H1 (cell line): ENCODE measurements around the gene CEACAM20. TPM values are rescaled to one million over a fixed set of nuclear protein-coding genes. Genes with fewer than 3 reads are reported as not detected.

ENCODE experiments used
- CTCF ChIA-PET: fragments of 300-600 bp; sonication (Branson Sonifier 250); formaldehyde crosslinking; loops from one replicate; lab custom pipeline; 2021; ENCODE audit not compliant: partially characterized antibody; lab: Charles Lee
- POLR2A ChIA-PET: fragments of 300-600 bp; sonication (Branson Sonifier 250); formaldehyde crosslinking; loops from one replicate; lab custom pipeline; 2021; ENCODE audit warnings: inconsistent platforms; ENCODE audit not compliant: partially characterized antibody; lab: Charles Lee
- DNase-seq, 2 experiments: peaks; one replicate each; pipeline versions ENCODE4 v3.0.0 to v3.0.0-alpha.2; 2010 to 2022; ENCODE audit warnings: low spot score in 2 of 2, low read depth in 1 of 2, mixed read lengths in 1 of 2
- FAIRE-seq: peaks from 2 replicates; lab custom pipeline; 2011; peaks lifted over from hg19 to GRCh38; lab: Jason Lieb, UNC
- H2AFZ ChIP-seq: 2 replicates; pipeline ENCODE4 v1.8.1; 2012; ENCODE audit warnings: low read length, inconsistent platforms
- H2AK5ac ChIP-seq: 2 replicates; pipeline ENCODE4 v1.6.1; 2013; ENCODE audit warnings: low read depth, low read length
- H2BK120ac ChIP-seq: replicated peaks from 2 replicates; pipeline ENCODE3; 2013; ENCODE audit warnings: low read depth, low read length, inconsistent platforms
- H2BK12ac ChIP-seq: 2 replicates; pipeline ENCODE4 v1.6.1; 2013; ENCODE audit warnings: low read depth, low read length
- H2BK15ac ChIP-seq: 2 replicates; pipeline ENCODE4 v1.6.1; 2013; ENCODE audit warnings: low read length
- H2BK20ac ChIP-seq: 2 replicates; pipeline ENCODE4 v1.6.1; 2013; ENCODE audit warnings: low read length
- H2BK5ac ChIP-seq: 2 replicates; pipeline ENCODE4 v1.6.1; 2013; ENCODE audit warnings: low read depth, low read length
- H3K14ac ChIP-seq: 2 replicates; pipeline ENCODE4 v1.6.1; 2013; ENCODE audit warnings: inconsistent platforms; ENCODE audit not compliant: insufficient read length
- H3K18ac ChIP-seq: 2 replicates; pipeline ENCODE4 v1.6.1; 2013; ENCODE audit warnings: low read length; ENCODE audit errors: extremely low read depth
- H3K23ac ChIP-seq: 2 replicates; pipeline ENCODE4 v1.6.1; 2013; ENCODE audit warnings: inconsistent platforms; ENCODE audit not compliant: insufficient read length
- H3K23me2 ChIP-seq: 2 replicates; pipeline ENCODE4 v1.6.1; 2013; ENCODE audit warnings: low read depth, low read length
- H3K27ac ChIP-seq: 2 replicates; pipeline ENCODE4 v1.6.1; 2011; ENCODE audit warnings: low read depth, low read length, inconsistent platforms
- H3K27me3 ChIP-seq, 4 experiments: replicated peaks in 1 of 4; 1 replicate in 1 of 4; 2 replicates in 3 of 4; pipeline versions ENCODE4 v1.6.1 to v1.8.1; 2011 to 2013; ENCODE audit warnings: low read length in 3 of 4, mild to moderate bottlenecking in 3 of 4, inconsistent platforms in 2 of 4, mixed read lengths in 2 of 4, moderate library complexity in 1 of 4; ENCODE audit not compliant: control insufficient read depth in 3 of 4, insufficient read depth in 3 of 4; ENCODE audit errors: extremely low read depth in 1 of 4
- H3K36me3 ChIP-seq, 4 experiments: 2 replicates each; pipeline versions ENCODE4 v1.6.1 to v1.8.1; 2011 to 2013; ENCODE audit warnings: mild to moderate bottlenecking in 4 of 4, low read length in 3 of 4, moderate library complexity in 2 of 4, control low read depth in 1 of 4, inconsistent platforms in 1 of 4; ENCODE audit not compliant: insufficient read depth in 4 of 4, control insufficient read depth in 2 of 4
- H3K4ac ChIP-seq: replicated peaks from 2 replicates; pipeline ENCODE3; 2013; ENCODE audit warnings: low read length, low read depth, mixed read lengths, inconsistent platforms; ENCODE audit not compliant: insufficient read length
- H3K4me1 ChIP-seq, 4 experiments: replicated peaks in 1 of 4; 1 replicate in 1 of 4; 2 replicates in 3 of 4; pipeline versions ENCODE4 v1.6.1 to v1.8.1; 2011 to 2013; ENCODE audit warnings: low read length in 3 of 4, inconsistent platforms in 2 of 4, mixed read lengths in 1 of 4; ENCODE audit not compliant: insufficient read depth in 4 of 4, control insufficient read depth in 3 of 4
- H3K4me2 ChIP-seq, 2 experiments: 2 replicates each; pipeline versions ENCODE4 v1.6.1 to v1.8.1; 2011 to 2013; ENCODE audit warnings: low read depth in 2 of 2, low read length in 2 of 2, control low read depth in 1 of 2, inconsistent platforms in 1 of 2, mild to moderate bottlenecking in 1 of 2; ENCODE audit not compliant: insufficient read depth in 1 of 2
- H3K4me3 ChIP-seq, 4 experiments: fragments of 200-600, 300-600 bp in 1 of 4; sonication (generic), shearing (Covaris generic), sonication (Bioruptor Twin) in 1 of 4; 2 replicates each; pipeline versions ENCODE4 v1.5.1 to v1.8.1; 2011 to 2016; ENCODE audit warnings: low read length in 4 of 4, low read depth in 3 of 4, control low read depth in 2 of 4, inconsistent platforms in 2 of 4, mild to moderate bottlenecking in 2 of 4, mixed read lengths in 1 of 4, moderate library complexity in 1 of 4; ENCODE audit not compliant: insufficient read depth in 2 of 4; ENCODE audit errors: extremely low read depth in 1 of 4
- H3K56ac ChIP-seq: replicated peaks from 2 replicates; pipeline ENCODE3; 2013; ENCODE audit warnings: low read depth, mild to moderate bottlenecking, mixed read lengths, low read length, inconsistent platforms; ENCODE audit not compliant: insufficient read length
- H3K79me1 ChIP-seq: 2 replicates; pipeline ENCODE4 v1.6.1; 2013; ENCODE audit warnings: low read depth, low read length, control low read depth
- H3K79me2 ChIP-seq, 2 experiments: 2 replicates each; pipeline versions ENCODE4 v1.6.1 to v1.8.1; 2012 to 2013; ENCODE audit warnings: low read length in 2 of 2, mild to moderate bottlenecking in 2 of 2, inconsistent platforms in 1 of 2; ENCODE audit not compliant: insufficient read depth in 2 of 2, control insufficient read depth in 1 of 2
- H3K9ac ChIP-seq, 4 experiments: replicated peaks in 1 of 4; 1 replicate in 1 of 4; 2 replicates in 3 of 4; pipeline versions ENCODE4 v1.6.1 to v1.8.1; 2011 to 2013; ENCODE audit warnings: low read depth in 3 of 4, low read length in 3 of 4, control low read depth in 2 of 4, mild to moderate bottlenecking in 2 of 4, moderate library complexity in 2 of 4, inconsistent platforms in 1 of 4; ENCODE audit errors: extremely low read depth in 1 of 4
- H3K9me3 ChIP-seq, 2 experiments: 2 replicates each; pipeline versions ENCODE4 v1.6.1 to v1.8.1; 2012 to 2013; ENCODE audit warnings: mild to moderate bottlenecking in 2 of 2, moderate library complexity in 2 of 2, control low read depth in 1 of 2, inconsistent platforms in 1 of 2, low read depth in 1 of 2, low read length in 1 of 2, mixed read lengths in 1 of 2; ENCODE audit not compliant: insufficient read depth in 2 of 2
- H4K20me1 ChIP-seq, 2 experiments: replicated peaks in 1 of 2; 2 replicates each; pipeline versions ENCODE3 to v1.8.1; 2011 to 2013; ENCODE audit warnings: inconsistent platforms in 2 of 2, low read length in 2 of 2, mild to moderate bottlenecking in 1 of 2; ENCODE audit not compliant: insufficient read depth in 2 of 2, control insufficient read depth in 1 of 2
- H4K5ac ChIP-seq: 2 replicates; pipeline ENCODE4 v1.6.1; 2013; ENCODE audit warnings: low read length, low read depth, mixed read lengths, inconsistent platforms; ENCODE audit not compliant: insufficient read length
- H4K8ac ChIP-seq: 2 replicates; pipeline ENCODE4 v1.8.0; 2013; ENCODE audit warnings: mild to moderate bottlenecking, moderate library complexity, low read length, inconsistent platforms; ENCODE audit not compliant: insufficient read depth; ENCODE audit errors: extremely low read depth
- H4K91ac ChIP-seq: replicated peaks from 2 replicates; pipeline ENCODE3; 2013; ENCODE audit warnings: low read length, mixed read lengths, inconsistent platforms; ENCODE audit not compliant: insufficient read length
- BRCA1 ChIP-seq: IDR thresholded peaks from 2 replicates; pipeline ENCODE4 v1.6.1; 2012; ENCODE audit warnings: low read depth, low read length, improper control_type of control experiment
- CBX5 ChIP-seq: fragments of 300-800, 300-1000 bp; sonication (generic); IDR thresholded peaks from 2 replicates; pipeline ENCODE4 v1.7.1; 2016; ENCODE audit warnings: antibody characterized with exemption, low read length, low read depth
- CEBPB ChIP-seq: IDR thresholded peaks from 2 replicates; pipeline ENCODE4 v1.6.1; 2012; ENCODE audit warnings: low read depth, low read length
- CHD1 ChIP-seq: IDR thresholded peaks from 2 replicates; pipeline ENCODE4 v1.6.1; 2012; ENCODE audit warnings: low read depth, low read length, improper control_type of control experiment
- CTBP2 ChIP-seq: IDR thresholded peaks from 2 replicates; pipeline ENCODE4 v1.7.0; 2011; ENCODE audit warnings: borderline replicate concordance, mild to moderate bottlenecking, moderate library complexity, mixed read lengths, low read length; ENCODE audit not compliant: insufficient read depth, insufficient read length
- GABPA ChIP-seq: IDR thresholded peaks from 2 replicates; pipeline ENCODE4 v1.6.1; 2011; ENCODE audit warnings: mild to moderate bottlenecking, low read length, moderate library complexity, borderline replicate concordance; ENCODE audit not compliant: insufficient read depth
- JUND ChIP-seq: IDR thresholded peaks from 2 replicates; pipeline ENCODE4 v1.6.1; 2011; ENCODE audit warnings: mild to moderate bottlenecking, improper control_type of control experiment, low read length
- KDM5A ChIP-seq: fragments of 200-600 bp; IDR thresholded peaks from 2 replicates; pipeline ENCODE4 v1.7.1; 2012; ENCODE audit warnings: mild to moderate bottlenecking, low read length, inconsistent platforms, mixed read lengths
- NRF1 ChIP-seq: IDR thresholded peaks from 2 replicates; pipeline ENCODE4 v1.6.1; 2011; ENCODE audit warnings: mild to moderate bottlenecking, low read depth, low read length, improper control_type of control experiment
- RAD21 ChIP-seq, 2 experiments: IDR thresholded peaks in 1 of 2; conservative IDR thresholded peaks in 1 of 2; 2 replicates each; pipeline ENCODE4 v1.6.1; 2011; ENCODE audit warnings: low read depth in 2 of 2, low read length in 2 of 2, improper control_type of control experiment in 1 of 2, inconsistent platforms in 1 of 2, mild to moderate bottlenecking in 1 of 2, moderate library complexity in 1 of 2
- SIN3A ChIP-seq, 2 experiments: IDR thresholded peaks in 1 of 2; conservative IDR thresholded peaks in 1 of 2; 2 replicates each; pipeline ENCODE4 v1.6.1; 2011 to 2012; ENCODE audit warnings: low read length in 2 of 2, improper control_type of control experiment in 1 of 2, low read depth in 1 of 2, mild to moderate bottlenecking in 1 of 2
- SP2 ChIP-seq: IDR thresholded peaks from 2 replicates; pipeline ENCODE4 v1.6.1; 2012; ENCODE audit warnings: mild to moderate bottlenecking, low read length, inconsistent platforms
- TEAD4 ChIP-seq: IDR thresholded peaks from 2 replicates; pipeline ENCODE4 v1.6.1; 2012; ENCODE audit warnings: low read depth, low read length, inconsistent platforms, mixed read lengths
- WGBS, 2 experiments: shearing (Covaris generic) in 1 of 2; methylation state at CpG; one replicate each; pipeline versions ENCODE4 v1.1.6 to v1.1.7; 2013 to 2015; ENCODE audit warnings: low lambda C conversion rate in 2 of 2, mixed read lengths in 2 of 2, inconsistent platforms in 1 of 2, low coverage in 1 of 2, missing lambda C conversion rate in 1 of 2; ENCODE audit not compliant: insufficient replicate concordance in 2 of 2, insufficient coverage in 1 of 2, insufficient read length in 1 of 2; ENCODE audit errors: extremely low coverage in 1 of 2, missing lambda C conversion rate in 1 of 2; 5-methylcytosine and 5-hydroxymethylcytosine counted together
- polyA plus RNA-seq, 7 experiments: library from polyadenylated mRNA; depleted of rRNA in 3 of 7; stranded (reverse) in 5 of 7; unstranded in 2 of 7; fragments of >200 nt in 5 of 7; fragments of 200-250 nt in 2 of 7; gene quantifications; 1 replicate in 5 of 7; 2 replicates in 1 of 7; 4 replicates in 1 of 7; pipeline versions ENCODE4 v1.2.1 to v1.2.3, GENCODE V29; 2011 to 2013; ENCODE audit warnings: missing spikeins in 2 of 7, mixed read lengths in 2 of 7
- total RNA-seq: library from RNA; stranded (reverse); fragmentation: NEBNext Ultra II Directional; extraction: Animal tissue kit (Norgen Biotek cat#: 25700); gene quantifications from 2 replicates; pipeline ENCODE4 v1.2.1, GENCODE V29; 2021

CEACAM20 gene
- total and polyA plus RNA-seq, 2 of the 8 experiments (the other 6 are each of a cell fraction or from before 2014, with no cell fraction given) = not detected

- ChIA-PET POLR2A (interaction anchor here (2.1 kb wide), 1 partner anchor 143 kb away, joined by 5 read pairs; the partner anchor contains the start of gene ZNF112), CTCF (interaction anchor here (1.1 to 1.3 kb wide), 3 partner anchors 25 to 249 kb away, joined by 3 to 4 read pairs (median 3); no protein-coding TSS in a partner anchor)
- Histone ChIP-seq H3K23ac (no peak overlapping the region), H2AK5ac (0 out of 2 replicates have a peak overlapping the region, but pooled peaks have one; percentile 16), H2BK12ac (no peak overlapping the region), H2BK5ac (no peak overlapping the region), H3K14ac (no peak overlapping the region), H4K91ac (no peak overlapping the region), H2BK120ac (no peak overlapping the region), H3K79me1 (peaks cover 27% of the 10 kb centered on the region), H3K36me3 (peaks cover 3 to 33% (median 23%) of the 10 kb centered on the region in 4 experiments; a peak in 7 of 8 replicates), H3K9me3 (peaks cover 34 to 42% of the 10 kb centered on the region in 2 experiments), H3K56ac (no peak overlapping the region), H3K4me2 (peak overlapping the region; percentile 79 to 80), H2BK20ac (no peak overlapping the region), H3K27ac (no peak overlapping the region), H3K4ac (no peak overlapping the region), H3K18ac (no peak overlapping the region), H2BK15ac (no peak overlapping the region; the same call in 1 of the 2 replicates), H2AFZ (no peak overlapping the region), H3K23me2 (peaks cover 6% of the 10 kb centered on the region; the same call in 1 of the 2 replicates), H4K8ac (no peak overlapping the region), H3K4me1 (peaks cover 0 to 4% (median 0%) of the 10 kb centered on the region in 4 experiments; a peak in 2 of 7 replicates), H3K4me3 (peak overlapping the region; percentile 81 to 97 (median 86)), H3K27me3 (peaks cover 0 to 2% (median 0%) of the 10 kb centered on the region in 4 experiments; a peak in 1 of 7 replicates), H3K79me2 (peaks cover 21 to 41% of the 10 kb centered on the region in 2 experiments), H3K9ac (no peak overlapping the region; a peak in 1 of 7 replicates), H4K5ac (no peak overlapping the region), H4K20me1 (no peaks in the 10 kb centered on the region)
- DNase-seq (no peak), FAIRE-seq (no peak)
- 93% methylated on average over 9 of the region's 9 CpGs; no CpG with 5 or more reads in 1 of the 2 experiments for WGBS, 2 experiments
- no peak for TF ChIP-seq TEAD4
- no peak for TF ChIP-seq SIN3A (conservative IDR thresholded peaks at IDR 0.05 in 1 of 2, IDR thresholded peaks at IDR 0.05 in 1 of 2; ENCODE audit: low read depth in 1 of 2, low read length in 2 of 2)
- no peak for TF ChIP-seq CHD1
- TF ChIP-seq NRF1 = no peak
- TF ChIP-seq CEBPB = no peak
- TF ChIP-seq KDM5A = no peak
- no peak for TF ChIP-seq GABPA
- TF ChIP-seq CTBP2 = no peak
- no peak for TF ChIP-seq JUND
- TF ChIP-seq SP2 = no peak
- no peak for TF ChIP-seq CBX5
- no peak for TF ChIP-seq BRCA1
- TF ChIP-seq RAD21 (IDR thresholded peaks at IDR 0.05 in 1 of 2, conservative IDR thresholded peaks at IDR 0.05 in 1 of 2; ENCODE audit: low read depth in 2 of 2, low read length in 2 of 2) = no peak
Observed at GRCh38 chr19:44498988-44499387, 30.5 kb downstream of the CEACAM20 start.
